D721Med (cell line): ENCODE results near the gene ACAD9.

ENCODE experiments used
- DNase-seq: peaks from one replicate; pipeline ENCODE4 v3.0.0; 2011; ENCODE audit warnings: low spot score; ENCODE audit not compliant: insufficient read length
- FAIRE-seq: peaks from 2 replicates; lab custom pipeline; 2011; peaks lifted over from hg19 to GRCh38; lab: Jason Lieb, UNC
- CTCF ChIP-seq: IDR thresholded peaks from 2 replicates; pipeline ENCODE4 v1.5.1; 2012; ENCODE audit warnings: mild to moderate bottlenecking, control low read depth; ENCODE audit not compliant: insufficient read depth; ENCODE audit errors: missing control alignments

Gene ACAD9

GRCh38 chr3:128853826-128854225, 25.6 kb upstream of the ACAD9 start:
- TF ChIP-seq CTCF, result no peak
- FAIRE-seq (no peak), DNase-seq (no peak)

- no peak for TF ChIP-seq CTCF
- DNase-seq, result no peak
- FAIRE-seq, result no peak
Observed at GRCh38 chr3:128854475-128854874, 24.9 kb upstream of the ACAD9 start.

GRCh38 chr3:128855569-128855968, 23.9 kb upstream of the ACAD9 start:
- TF ChIP-seq CTCF, result no peak
- no peak for DNase-seq
- no peak for FAIRE-seq

- DNase-seq (no peak), FAIRE-seq (no peak)
- no peak for TF ChIP-seq CTCF
Observed at GRCh38 chr3:128858167-128858566, 21.3 kb upstream of the ACAD9 start.

- no peak for DNase-seq
- TF ChIP-seq CTCF, result no peak
- no peak for FAIRE-seq
Observed at GRCh38 chr3:128859630-128860029, 19.8 kb upstream of the ACAD9 start.

GRCh38 chr3:128861491-128861890, 17.9 kb upstream of the ACAD9 start:
- DNase-seq (no peak), FAIRE-seq (no peak)
- TF ChIP-seq CTCF, result no peak

GRCh38 chr3:128863560-128863959, 15.9 kb upstream of the ACAD9 start:
- DNase-seq, result no peak
- peak; percentile 16 for TF ChIP-seq CTCF
- no peak for FAIRE-seq
